Osteocyte (in vitro differentiated cells): ENCODE data around the gene RORB. TPM values are rescaled to one million over a fixed set of nuclear protein-coding genes. Genes with fewer than 3 reads are reported as not detected.

Experiments
- DNase-seq: peaks from one replicate; pipeline ENCODE4 v3.0.0; 2021; ENCODE audit warnings: mixed read lengths; ENCODE audit not compliant: unreplicated experiment; ENCODE audit errors: extremely low spot score
- H3K27ac Mint-ChIP-seq: one replicate; pipeline ENCODE4 v1.8.0; 2021; ENCODE audit warnings: mild to moderate bottlenecking, mixed read lengths; ENCODE audit not compliant: unreplicated experiment
- H3K27me3 Mint-ChIP-seq: one replicate; pipeline ENCODE4 v1.8.0; 2021; ENCODE audit warnings: mixed read lengths; ENCODE audit not compliant: unreplicated experiment
- H3K36me3 Mint-ChIP-seq: one replicate; pipeline ENCODE4 v1.8.0; 2021; ENCODE audit warnings: mixed read lengths; ENCODE audit not compliant: unreplicated experiment
- H3K4me1 Mint-ChIP-seq: one replicate; pipeline ENCODE4 v1.8.0; 2021; ENCODE audit warnings: mixed read lengths; ENCODE audit not compliant: unreplicated experiment
- H3K4me3 Mint-ChIP-seq: one replicate; pipeline ENCODE4 v1.8.0; 2021; ENCODE audit warnings: mild to moderate bottlenecking, moderate library complexity, mixed read lengths; ENCODE audit not compliant: unreplicated experiment
- H3K9me3 Mint-ChIP-seq: one replicate; pipeline ENCODE4 v1.8.0; 2021; ENCODE audit warnings: mixed read lengths; ENCODE audit not compliant: unreplicated experiment
- total RNA-seq: library from RNA; stranded (reverse); gene quantifications from 2 replicates; pipeline ENCODE4 v1.2.1, GENCODE V29; 2021
- TF ChIP-seq, protein P1 (sequence below): fragments of 200-600 bp; sonication (generic); IDR thresholded peaks from 2 replicates; pipeline ENCODE4 v1.5.0; 2021; ENCODE audit warnings: antibody characterized with exemption, mild to moderate bottlenecking, moderate library complexity

The RORB gene
- total RNA-seq, 1 donor from 2014 or later, result not detected

GRCh38 chr9:74496406-74496805 lies 729 bp upstream of the RORB start:
- no peak for DNase-seq
- TF ChIP-seq, protein P1, sequence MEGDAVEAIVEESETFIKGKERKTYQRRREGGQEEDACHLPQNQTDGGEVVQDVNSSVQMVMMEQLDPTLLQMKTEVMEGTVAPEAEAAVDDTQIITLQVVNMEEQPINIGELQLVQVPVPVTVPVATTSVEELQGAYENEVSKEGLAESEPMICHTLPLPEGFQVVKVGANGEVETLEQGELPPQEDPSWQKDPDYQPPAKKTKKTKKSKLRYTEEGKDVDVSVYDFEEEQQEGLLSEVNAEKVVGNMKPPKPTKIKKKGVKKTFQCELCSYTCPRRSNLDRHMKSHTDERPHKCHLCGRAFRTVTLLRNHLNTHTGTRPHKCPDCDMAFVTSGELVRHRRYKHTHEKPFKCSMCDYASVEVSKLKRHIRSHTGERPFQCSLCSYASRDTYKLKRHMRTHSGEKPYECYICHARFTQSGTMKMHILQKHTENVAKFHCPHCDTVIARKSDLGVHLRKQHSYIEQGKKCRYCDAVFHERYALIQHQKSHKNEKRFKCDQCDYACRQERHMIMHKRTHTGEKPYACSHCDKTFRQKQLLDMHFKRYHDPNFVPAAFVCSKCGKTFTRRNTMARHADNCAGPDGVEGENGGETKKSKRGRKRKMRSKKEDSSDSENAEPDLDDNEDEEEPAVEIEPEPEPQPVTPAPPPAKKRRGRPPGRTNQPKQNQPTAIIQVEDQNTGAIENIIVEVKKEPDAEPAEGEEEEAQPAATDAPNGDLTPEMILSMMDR, result no peak
- Mint-ChIP-seq H3K27ac (no peak overlapping the region), H3K9me3 (no peaks in the 10 kb centered on the region), H3K4me1 (peaks cover 25% of the 10 kb centered on the region), H3K36me3 (no peaks in the 10 kb centered on the region), H3K27me3 (peaks cover 70% of the 10 kb centered on the region), H3K4me3 (peak overlapping the region; percentile 86)

- DNase-seq, result no peak
- TF ChIP-seq, protein P1, result no peak
- no peaks in the 10 kb centered on the region for H3K36me3 Mint-ChIP-seq
- no peak overlapping the region for H3K27ac Mint-ChIP-seq
- H3K27me3 Mint-ChIP-seq, result peaks cover 70% of the 10 kb centered on the region
- H3K9me3 Mint-ChIP-seq, result no peaks in the 10 kb centered on the region
- peaks cover 25% of the 10 kb centered on the region for H3K4me1 Mint-ChIP-seq
- H3K4me3 Mint-ChIP-seq, result peak overlapping the region; percentile 86
Measured at GRCh38 chr9:74497748-74498620, 849 bp downstream of the RORB start.

GRCh38 chr9:74498621-74499095 lies 1.5 kb downstream of the RORB start:
- TF ChIP-seq, protein P1, result no peak
- Mint-ChIP-seq H3K27me3 (peaks cover 73% of the 10 kb centered on the region), H3K36me3 (no peaks in the 10 kb centered on the region), H3K4me3 (peak overlapping the region; percentile 86), H3K27ac (no peak overlapping the region), H3K9me3 (no peaks in the 10 kb centered on the region), H3K4me1 (peaks cover 25% of the 10 kb centered on the region)
- DNase-seq, result no peak

DNA sequence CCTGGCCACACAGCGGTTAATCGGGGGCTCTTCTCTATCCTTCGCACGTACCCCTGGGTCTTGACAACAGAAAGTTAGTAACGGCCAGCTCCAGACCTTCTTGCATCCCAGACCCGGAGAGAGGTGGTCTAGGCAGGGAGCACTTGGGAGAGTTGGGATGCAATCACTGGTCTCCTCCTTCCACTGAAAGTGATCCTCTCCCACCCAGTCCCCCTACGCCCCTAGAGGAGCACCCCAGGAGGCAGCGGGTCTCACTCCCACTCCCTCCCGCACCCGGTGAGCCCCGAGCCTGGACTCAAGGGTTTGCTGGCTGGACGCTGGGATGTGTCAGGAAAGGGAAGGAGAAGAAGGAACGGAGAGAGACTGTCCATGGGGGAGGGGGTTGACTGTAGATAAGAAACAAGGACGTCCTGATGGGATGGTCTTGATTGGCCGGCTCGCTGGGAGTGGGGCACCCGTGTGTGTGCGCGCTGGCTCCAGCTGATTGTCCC lies 2.0 kb downstream of the RORB start:
- TF ChIP-seq, protein P1, result no peak
- Mint-ChIP-seq H3K36me3 (no peaks in the 10 kb centered on the region), H3K27ac (no peak overlapping the region), H3K27me3 (peaks cover 72% of the 10 kb centered on the region), H3K9me3 (no peaks in the 10 kb centered on the region), H3K4me1 (peaks cover 25% of the 10 kb centered on the region), H3K4me3 (peak overlapping the region; percentile 45)
- DNase-seq, result no peak
